Neuronal stem cell (in vitro differentiated cells): ENCODE results near the gene CNTRL.

Experiments
- DNase-seq: peaks from one replicate; pipeline ENCODE4 v3.0.0-alpha.2; 2013; ENCODE audit warnings: low spot score
- H2AFZ ChIP-seq: one replicate; pipeline ENCODE4 v1.6.1; 2013; ENCODE audit warnings: mild to moderate bottlenecking, low read length, inconsistent platforms
- H2AK5ac ChIP-seq: 2 replicates; pipeline ENCODE4 v1.6.1; 2013; ENCODE audit warnings: low read depth, mild to moderate bottlenecking, inconsistent platforms, low read length, moderate library complexity, mixed read lengths
- H2BK120ac ChIP-seq: 2 replicates; pipeline ENCODE4 v1.6.1; 2013; ENCODE audit warnings: low read depth, mild to moderate bottlenecking, inconsistent platforms, low read length, moderate library complexity, mixed read lengths
- H2BK12ac ChIP-seq: one replicate; pipeline ENCODE4 v1.6.1; 2013; ENCODE audit warnings: low read length, inconsistent platforms
- H2BK15ac ChIP-seq: 2 replicates; pipeline ENCODE4 v1.6.1; 2013; ENCODE audit warnings: mild to moderate bottlenecking, low read length, inconsistent platforms, mixed read lengths
- H2BK5ac ChIP-seq: one replicate; pipeline ENCODE4 v1.6.1; 2013; ENCODE audit warnings: inconsistent platforms, mild to moderate bottlenecking, low read length, moderate library complexity
- H3K14ac ChIP-seq: one replicate; pipeline ENCODE4 v1.6.1; 2013; ENCODE audit warnings: low read length, inconsistent platforms
- H3K18ac ChIP-seq: 2 replicates; pipeline ENCODE4 v1.6.1; 2013; ENCODE audit warnings: low read length, inconsistent platforms
- H3K23ac ChIP-seq: 2 replicates; pipeline ENCODE4 v1.6.1; 2013; ENCODE audit warnings: low read depth, mild to moderate bottlenecking, mixed read lengths, low read length, inconsistent platforms; ENCODE audit not compliant: poor library complexity
- H3K27ac ChIP-seq: replicated peaks from 3 replicates; pipeline ENCODE4 v1.5.1; 2013; ENCODE audit warnings: low read length, inconsistent platforms
- H3K27me3 ChIP-seq, 3 experiments: 2 replicates each; pipeline ENCODE4 v1.6.1; 2013; ENCODE audit warnings: low read length in 3 of 3, mild to moderate bottlenecking in 2 of 3, inconsistent platforms in 1 of 3, low read depth in 1 of 3, mixed read lengths in 1 of 3, moderate library complexity in 1 of 3; ENCODE audit not compliant: control insufficient read depth in 3 of 3, insufficient read depth in 3 of 3
- H3K36me3 ChIP-seq, 2 donors: replicated peaks in 1 of 2; 2 replicates each; pipeline ENCODE4 v1.6.1; 2013; ENCODE audit warnings: low read length in 2 of 2; ENCODE audit not compliant: control insufficient read depth in 2 of 2, insufficient read depth in 2 of 2
- H3K4ac ChIP-seq: 2 replicates; pipeline ENCODE4 v1.6.1; 2013; ENCODE audit warnings: inconsistent platforms, mild to moderate bottlenecking, low read length, moderate library complexity
- H3K4me1 ChIP-seq, 2 donors: 1 replicate in 1 of 2; 2 replicates in 1 of 2; pipeline ENCODE4 v1.6.1; 2013; ENCODE audit warnings: low read length in 2 of 2, low read depth in 1 of 2; ENCODE audit not compliant: control insufficient read depth in 2 of 2, insufficient read depth in 1 of 2
- H3K4me2 ChIP-seq: one replicate; pipeline ENCODE4 v1.6.1; 2013; ENCODE audit warnings: mild to moderate bottlenecking, low read length, inconsistent platforms; ENCODE audit not compliant: insufficient read depth, poor library complexity, severe bottlenecking
- H3K4me3 ChIP-seq, 2 donors: 2 replicates each; pipeline ENCODE4 v1.5.1; 2013; ENCODE audit warnings: low read length in 2 of 2, mild to moderate bottlenecking in 2 of 2, inconsistent platforms in 1 of 2, moderate library complexity in 1 of 2
- H3K79me1 ChIP-seq: one replicate; pipeline ENCODE4 v1.6.1; 2013; ENCODE audit warnings: low read depth, mild to moderate bottlenecking, inconsistent platforms, low read length, moderate library complexity
- H3K9ac ChIP-seq: one replicate; pipeline ENCODE4 v1.6.1; 2013; ENCODE audit warnings: mild to moderate bottlenecking, low read depth, low read length, inconsistent platforms; ENCODE audit not compliant: poor library complexity
- H3K9me3 ChIP-seq, 2 donors: replicated peaks in 1 of 2; 2 replicates each; pipeline versions ENCODE3 to v1.6.1; 2013; ENCODE audit warnings: low read length in 2 of 2, mild to moderate bottlenecking in 2 of 2, inconsistent platforms in 1 of 2, low read depth in 1 of 2, mixed read lengths in 1 of 2, moderate library complexity in 1 of 2; ENCODE audit not compliant: control insufficient read depth in 2 of 2, insufficient read depth in 1 of 2
- H4K8ac ChIP-seq: one replicate; pipeline ENCODE4 v1.6.1; 2013; ENCODE audit warnings: low read depth, mild to moderate bottlenecking, inconsistent platforms, low read length, moderate library complexity
- H4K91ac ChIP-seq: one replicate; pipeline ENCODE4 v1.6.1; 2013; ENCODE audit warnings: low read length, low read depth, mild to moderate bottlenecking, inconsistent platforms; ENCODE audit not compliant: poor library complexity
- WGBS, 2 donors: extraction: QIAGEN DNeasy Blood & Tissue Kit; methylation state at CpG; one replicate each; pipeline ENCODE4 v1.1.7; 2013; ENCODE audit warnings: missing lambda C conversion rate in 2 of 2, mixed read lengths in 1 of 2; ENCODE audit not compliant: insufficient read length in 2 of 2, insufficient replicate concordance in 1 of 2; ENCODE audit errors: extremely low coverage in 2 of 2; 5-methylcytosine and 5-hydroxymethylcytosine counted together

The CNTRL gene

DNA sequence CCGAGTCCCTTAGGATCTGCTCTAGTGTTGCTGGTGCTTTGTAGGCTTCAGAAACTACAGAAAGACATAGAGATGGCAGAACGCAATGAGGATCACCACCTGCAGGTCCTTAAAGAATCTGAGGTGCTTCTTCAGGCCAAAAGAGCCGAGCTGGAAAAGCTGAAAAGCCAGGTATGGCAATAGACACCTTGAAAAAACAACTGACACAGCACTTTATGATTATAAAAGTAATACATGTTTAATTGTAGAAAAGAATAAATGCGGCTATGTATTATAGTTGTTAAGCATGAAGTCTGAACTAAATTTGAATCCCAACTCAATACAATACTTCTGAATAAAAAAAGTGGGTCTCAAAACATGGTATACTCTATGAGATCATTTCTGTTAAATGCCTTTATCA lies 83.2 kb downstream of the CNTRL start:
- Histone ChIP-seq H3K4ac (no peak overlapping the region), H3K23ac (no peak overlapping the region), H2BK5ac (no peak overlapping the region), H3K36me3 (peaks cover 8 to 100% of the 10 kb centered on the region in 2 donors), H3K14ac (no peak overlapping the region), H3K18ac (no peak overlapping the region), H3K27ac (no peak overlapping the region), H3K4me3 (no peak overlapping the region), H3K4me2 (no peak overlapping the region), H2BK12ac (no peak overlapping the region), H2AK5ac (no peak overlapping the region), H4K91ac (no peak overlapping the region), H3K79me1 (no peaks in the 10 kb centered on the region), H3K4me1 (no peaks in the 10 kb centered on the region), H3K9me3 (no peaks in the 10 kb centered on the region), H2BK120ac (no peak overlapping the region), H2BK15ac (no peak overlapping the region), H4K8ac (no peak overlapping the region), H3K9ac (no peak overlapping the region), H2AFZ (no peak overlapping the region), H3K27me3 (no peaks in the 10 kb centered on the region)
- no peak for DNase-seq
- no CpG with 5 or more reads among the region's 4 CpGs for WGBS, 2 donors

DNA sequence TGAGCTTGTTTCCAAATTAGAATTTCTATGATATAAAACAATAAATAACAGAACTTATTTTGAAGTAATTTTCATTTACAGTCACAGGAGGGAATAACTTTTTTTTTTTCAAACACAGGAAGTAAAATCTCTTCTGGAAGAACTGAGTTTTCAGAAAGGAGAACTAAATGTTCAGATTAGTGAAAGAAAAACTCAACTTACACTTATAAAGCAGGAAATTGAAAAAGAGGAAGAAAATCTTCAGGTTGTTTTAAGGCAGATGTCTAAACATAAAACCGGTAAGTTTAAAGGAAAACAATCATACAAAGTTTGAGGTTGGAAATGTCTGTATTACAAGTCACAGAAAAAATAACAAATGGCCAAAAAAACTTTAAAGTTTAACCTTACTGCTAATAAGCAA lies 85.3 kb downstream of the CNTRL start:
- no peak overlapping the region for H2BK120ac ChIP-seq
- no peak overlapping the region for H2AFZ ChIP-seq
- H2AK5ac ChIP-seq = no peak overlapping the region
- H3K4me1 ChIP-seq = no peaks in the 10 kb centered on the region
- WGBS, 2 donors = no CpG with 5 or more reads among the region's 1 CpG
- no peak overlapping the region for H3K4me2 ChIP-seq
- no peak overlapping the region for H3K27ac ChIP-seq
- no peak for DNase-seq
- no peak overlapping the region for H2BK12ac ChIP-seq
- no peak overlapping the region for H3K4ac ChIP-seq
- no peak overlapping the region for H2BK5ac ChIP-seq
- no peaks in the 10 kb centered on the region for H3K79me1 ChIP-seq
- no peaks in the 10 kb centered on the region for H3K9me3 ChIP-seq
- no peak overlapping the region for H3K14ac ChIP-seq
- no peak overlapping the region for H4K8ac ChIP-seq
- H2BK15ac ChIP-seq = no peak overlapping the region
- no peak overlapping the region for H4K91ac ChIP-seq
- H3K36me3 ChIP-seq = peaks cover 5 to 99% of the 10 kb centered on the region in 2 donors
- H3K18ac ChIP-seq = no peak overlapping the region
- no peaks in the 10 kb centered on the region for H3K27me3 ChIP-seq
- H3K23ac ChIP-seq = no peak overlapping the region
- no peak overlapping the region for H3K4me3 ChIP-seq
- no peak overlapping the region for H3K9ac ChIP-seq

DNA sequence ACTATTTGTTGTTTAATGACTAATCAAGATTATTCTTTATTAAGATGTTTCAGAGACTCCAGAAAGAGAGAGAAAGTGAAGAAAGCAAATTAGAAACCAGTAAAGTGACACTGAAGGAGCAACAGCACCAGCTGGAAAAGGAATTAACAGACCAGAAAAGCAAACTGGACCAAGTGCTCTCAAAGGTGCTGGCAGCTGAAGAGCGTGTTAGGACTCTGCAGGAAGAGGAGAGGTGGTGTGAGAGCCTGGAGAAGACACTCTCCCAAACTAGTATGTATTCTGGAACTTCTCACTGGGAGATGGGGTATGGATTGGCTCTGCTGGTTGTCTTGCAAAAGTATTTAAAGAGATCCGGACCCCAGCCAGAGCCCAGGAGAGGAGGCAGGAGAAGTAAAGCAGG lies 93.3 kb downstream of the CNTRL start:
- no peak overlapping the region for H3K23ac ChIP-seq
- H3K14ac ChIP-seq = no peak overlapping the region
- H2BK120ac ChIP-seq = no peak overlapping the region
- no CpG with 5 or more reads among the region's 2 CpGs for WGBS, 2 donors
- no peaks in the 10 kb centered on the region for H3K27me3 ChIP-seq
- H4K8ac ChIP-seq = no peak overlapping the region
- H3K18ac ChIP-seq = no peak overlapping the region
- H2BK15ac ChIP-seq = no peak overlapping the region
- no peak overlapping the region for H3K4ac ChIP-seq
- H3K27ac ChIP-seq = no peak overlapping the region
- H3K4me2 ChIP-seq = no peak overlapping the region
- no peaks in the 10 kb centered on the region for H3K4me1 ChIP-seq
- no peak overlapping the region for H2AK5ac ChIP-seq
- no peak for DNase-seq
- no peak overlapping the region for H2BK12ac ChIP-seq
- no peak overlapping the region for H2BK5ac ChIP-seq
- no peak overlapping the region for H4K91ac ChIP-seq
- H3K79me1 ChIP-seq = no peaks in the 10 kb centered on the region
- no peak overlapping the region for H3K4me3 ChIP-seq
- no peaks in the 10 kb centered on the region for H3K9me3 ChIP-seq
- no peak overlapping the region for H2AFZ ChIP-seq
- no peak overlapping the region for H3K9ac ChIP-seq
- H3K36me3 ChIP-seq = peaks cover 14 to 92% of the 10 kb centered on the region in 2 donors

DNA sequence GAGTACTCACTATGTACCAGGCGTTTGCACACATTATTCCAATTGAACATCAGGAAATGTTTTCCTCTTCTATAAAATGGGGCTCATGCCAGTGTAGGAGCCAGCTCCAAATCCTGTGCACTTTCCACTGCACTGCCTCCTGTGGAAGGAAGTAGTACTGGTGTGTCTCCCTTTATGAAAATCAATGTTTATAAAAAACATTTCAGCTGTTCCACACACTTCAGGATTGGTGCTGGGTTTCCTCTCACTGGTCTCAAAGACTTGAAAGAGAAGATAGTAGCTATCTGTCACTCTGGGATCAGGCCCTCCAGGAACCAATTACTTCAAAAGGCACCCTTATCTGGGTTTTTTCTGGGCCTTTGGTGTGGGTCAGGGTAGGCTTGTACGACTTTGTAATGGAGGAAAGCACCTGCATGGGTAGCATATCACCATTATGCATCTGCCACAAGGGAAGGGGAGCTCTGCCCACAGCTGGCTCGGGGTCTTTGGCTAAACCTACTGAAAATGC lies 94.4 kb downstream of the CNTRL start:
- Histone ChIP-seq H3K36me3 (peaks cover 18 to 92% of the 10 kb centered on the region in 2 donors), H2BK5ac (no peak overlapping the region), H2AFZ (no peak overlapping the region), H3K9me3 (no peaks in the 10 kb centered on the region), H3K23ac (no peak overlapping the region), H3K14ac (no peak overlapping the region), H3K18ac (no peak overlapping the region), H2BK120ac (no peak overlapping the region), H3K27ac (no peak overlapping the region), H3K4ac (no peak overlapping the region), H3K27me3 (no peaks in the 10 kb centered on the region), H3K4me1 (no peaks in the 10 kb centered on the region), H2BK12ac (no peak overlapping the region), H3K4me3 (no peak overlapping the region), H4K8ac (no peak overlapping the region), H3K4me2 (no peak overlapping the region), H4K91ac (no peak overlapping the region), H2BK15ac (no peak overlapping the region), H3K9ac (no peak overlapping the region), H3K79me1 (no peaks in the 10 kb centered on the region), H2AK5ac (no peak overlapping the region)
- no CpG with 5 or more reads among the region's 3 CpGs for WGBS, 2 donors
- DNase-seq = no peak
